Heart left ventricle (tissue), 16 donors: ENCODE data around the gene ZC3H13. TPM values are rescaled to one million over a fixed set of nuclear protein-coding genes. Genes with fewer than 3 reads are reported as not detected.

Experiments
- ATAC-seq, 4 donors: fragments of 200-7000 bp; cut with Tn5 transposase; one replicate each; pipeline ENCODE4 v1.9.1; 2020 to 2022; ENCODE audit warnings: moderate library complexity in 4 of 4, mild to moderate bottlenecking in 3 of 4, moderate number of reproducible peaks in 1 of 4
- DNase-seq, 5 donors: peaks; one replicate each; pipeline ENCODE4 v3.0.0-alpha.2; 2020
- H3K27ac ChIP-seq, 12 donors: fragments of 200-600 bp; sonication (generic) in 4 of 12; one replicate each; pipeline versions ENCODE4 v1.5.0 to v1.8.0; 2016 to 2022; ENCODE audit warnings: mild to moderate bottlenecking in 2 of 12
- H3K27me3 ChIP-seq, 9 donors: fragments of 200-600 bp; sonication (generic) in 2 of 9; one replicate each; pipeline versions ENCODE4 v1.5.1 to v1.8.0; 2016 to 2022; ENCODE audit warnings: mild to moderate bottlenecking in 3 of 9
- H3K36me3 ChIP-seq, 9 donors: fragments of 200-600 bp; sonication (generic) in 2 of 9; one replicate each; pipeline versions ENCODE4 v1.5.0 to v1.8.0; 2018 to 2022; ENCODE audit warnings: mild to moderate bottlenecking in 2 of 9
- H3K4me1 ChIP-seq, 12 donors: fragments of 200-600 bp; sonication (generic) in 4 of 12; one replicate each; pipeline versions ENCODE4 v1.5.0 to v1.8.0; 2016 to 2022; ENCODE audit warnings: mild to moderate bottlenecking in 3 of 12
- H3K4me3 ChIP-seq, 12 donors: fragments of 200-600 bp; sonication (generic) in 4 of 12; one replicate each; pipeline versions ENCODE4 v1.5.0 to v1.8.0; 2017 to 2022; ENCODE audit warnings: mild to moderate bottlenecking in 9 of 12, moderate library complexity in 4 of 12
- H3K9me3 ChIP-seq, 12 donors: fragments of 200-600 bp; sonication (generic) in 4 of 12; one replicate each; pipeline versions ENCODE4 v1.5.0 to v1.8.0; 2016 to 2022; ENCODE audit warnings: mild to moderate bottlenecking in 1 of 12
- CTCF ChIP-seq, 12 donors: fragments of 200-600 bp; sonication (generic) in 4 of 12; IDR thresholded peaks; one replicate each; pipeline versions ENCODE4 v1.5.0 to v1.8.0; 2018 to 2022; ENCODE audit warnings: antibody characterized with exemption in 12 of 12, mild to moderate bottlenecking in 5 of 12
- POLR2A ChIP-seq, 2 donors: fragments of 450-650 bp; IDR thresholded peaks; one replicate each; pipeline ENCODE4 v1.6.1; 2017; ENCODE audit warnings: antibody characterized with exemption in 2 of 2, mild to moderate bottlenecking in 2 of 2, moderate library complexity in 2 of 2
- WGBS, 4 donors: extraction: QIAGEN DNeasy Blood & Tissue Kit in 2 of 4; methylation state at CpG; one replicate each; pipeline versions ENCODE4 v1.1.5 to v1.1.7; 2013 to 2018; 5-methylcytosine and 5-hydroxymethylcytosine counted together
- intact Hi-C, 10 donors: fragments of 100-400 bp; cut with DNase I; formaldehyde crosslinking; loops; one replicate each; pipeline versions ENCODE4 v1.11.1 to v1.14.2; 2022
- polyA plus RNA-seq, 2 donors: library from polyadenylated mRNA; stranded (reverse); fragments of 200-250 nt; gene quantifications; one replicate each; pipeline ENCODE4 v1.2.3, GENCODE V29; 2013
- total RNA-seq, 9 donors: library from RNA; depleted of rRNA in 2 of 9; stranded (reverse); fragments of >200 nt in 2 of 9; fragmentation: NEBNext Ultra II Directional in 3 of 9; extraction: Animal tissue kit (Norgen Biotek cat#: 25700) in 3 of 9; gene quantifications; one replicate each; pipeline versions ENCODE4 v1.1.0 to v1.2.4, GENCODE V29; 2016 to 2023
- donor health status: ischemic (EF 13 %, LVEDD 7.1; RV severe dilation, severe dysfunction).
- donor health status: healthy with polysubstance abuse.
- donor health status: DM: no; HTN: yes; CAD: no.
- donor health status: DM: no; HTN: no; CAD: no.
- donor health status: ischemic (EF 25% LVEDD 6.9; RV normal size, moderate dysfunction).
- donor health status: ischemic (EF 25% LVEDD 5.7; RV mildly dilated, moderate dysfunction).
- donor health status: healthy.
- donor health status: DM: yes; HTN: yes; CAD: no.
- donor health status: ischemic (EF 35%, LVEDD 5.7; RV mildly dilated, moderate dysfunction).
- donor health status: nonischemic (EF 11% LVEDD 7.7; RV severe dilation, severe dysfunction).
- donor health status: DM: yes; HTN: yes; CAD: no.
- donor health status: PGD.
- donor health status: ischemic (EF 29% LVEDD 5.4; RV normal size, mild dysfunction).
- donor health status: nonischemic (EF 23%, LVEDD 6.1; RV moderate dilation, normal function).

ZC3H13 gene
- total and polyA plus RNA-seq, 11 donors: 14.6 to 53.3 (median 36.7) TPM

GRCh38 chr13:45925151-45925550, 127.4 kb downstream of the ZC3H13 start:
- Histone ChIP-seq H3K36me3 (no peaks in the 10 kb centered on the region), H3K4me3 (no peak overlapping the region), H3K9me3 (no peaks in the 10 kb centered on the region), H3K4me1 (no peaks in the 10 kb centered on the region), H3K27ac (no peak overlapping the region), H3K27me3 (peaks cover 0 to 3% (median 0%) of the 10 kb centered on the region in 9 donors)
- TF ChIP-seq POLR2A (IDR thresholded peaks at IDR 0.05) (no peak), CTCF (IDR thresholded peaks at IDR 0.05) (no peak)
- DNase-seq (no peak), ATAC-seq (no peak)
- intact Hi-C loops: no loop called here
- 65 to 80% (median 70%) methylated on average over 3 of the region's 3 CpGs for WGBS, 4 donors

- no peak overlapping the region for H3K4me3 ChIP-seq
- no peak overlapping the region for H3K27ac ChIP-seq
- no peaks in the 10 kb centered on the region for H3K27me3 ChIP-seq
- no peaks in the 10 kb centered on the region for H3K4me1 ChIP-seq
- H3K9me3 ChIP-seq: no peaks in the 10 kb centered on the region
- ATAC-seq: no peak
- DNase-seq: no peak
- H3K36me3 ChIP-seq: no peaks in the 10 kb centered on the region
- intact Hi-C loops: no loop called here
- 77 to 85% (median 83%) methylated on average over 1 of the region's 1 CpG for WGBS, 4 donors
- TF ChIP-seq CTCF (IDR thresholded peaks at IDR 0.05) (no peak), POLR2A (IDR thresholded peaks at IDR 0.05) (no peak)
Measured at GRCh38 chr13:45921162-45921736, 131.3 kb downstream of the ZC3H13 start.

GRCh38 chr13:45918597-45918996, 133.9 kb downstream of the ZC3H13 start:
- intact Hi-C loops: no loop called here
- H3K27me3 ChIP-seq: no peaks in the 10 kb centered on the region
- no peaks in the 10 kb centered on the region for H3K36me3 ChIP-seq
- TF ChIP-seq CTCF (IDR thresholded peaks at IDR 0.05) (no peak), POLR2A (IDR thresholded peaks at IDR 0.05) (no peak)
- H3K27ac ChIP-seq: no peak overlapping the region
- ATAC-seq: no peak
- no peaks in the 10 kb centered on the region for H3K4me1 ChIP-seq
- no peak overlapping the region for H3K4me3 ChIP-seq
- WGBS, 4 donors: 82 to 92% (median 84%) methylated on average over 3 of the region's 3 CpGs
- DNase-seq: no peak
- no peaks in the 10 kb centered on the region for H3K9me3 ChIP-seq

GRCh38 chr13:45917019-45917418, 135.5 kb downstream of the ZC3H13 start:
- no peaks in the 10 kb centered on the region for H3K27me3 ChIP-seq
- H3K9me3 ChIP-seq: no peaks in the 10 kb centered on the region
- no peak overlapping the region for H3K4me3 ChIP-seq
- DNase-seq (no peak), ATAC-seq (no peak)
- no peak for TF ChIP-seq POLR2A (IDR thresholded peaks at IDR 0.05)
- no peak for TF ChIP-seq CTCF (IDR thresholded peaks at IDR 0.05)
- no peaks in the 10 kb centered on the region for H3K4me1 ChIP-seq
- H3K36me3 ChIP-seq: no peaks in the 10 kb centered on the region
- intact Hi-C loops: no loop called here
- no peak overlapping the region for H3K27ac ChIP-seq
